Bronchial epithelial cell (primary cell): ENCODE data around the gene COX6A2. TPM values are rescaled to one million over a fixed set of nuclear protein-coding genes. Genes with fewer than 3 reads are reported as not detected.

Source experiments
- DNase-seq: peaks from one replicate; pipeline ENCODE4 v3.0.0-alpha.2; 2010; ENCODE audit warnings: low read depth
- FAIRE-seq: peaks from 2 replicates; lab custom pipeline; 2011; peaks lifted over from hg19 to GRCh38; lab: Jason Lieb, UNC
- H3K27me3 ChIP-seq: 2 replicates; pipeline ENCODE4 v1.5.1; 2011; ENCODE audit warnings: low read length; ENCODE audit not compliant: control insufficient read depth, insufficient read depth
- H3K36me3 ChIP-seq: 2 replicates; pipeline ENCODE4 v1.5.1; 2011; ENCODE audit warnings: low read length; ENCODE audit not compliant: control insufficient read depth, insufficient read depth
- H3K4me3 ChIP-seq: 2 replicates; pipeline ENCODE4 v1.5.1; 2011; ENCODE audit warnings: mild to moderate bottlenecking, low read depth, low read length, control low read depth
- total RNA-seq: library from RNA; depleted of rRNA; stranded (reverse); fragments of >200 nt; gene quantifications from 2 replicates; pipeline ENCODE4 v1.2.1, GENCODE V29; 2014
- TF ChIP-seq, protein P1 (sequence below): IDR thresholded peaks from 2 replicates; pipeline ENCODE4 v1.5.1; 2011; ENCODE audit warnings: mild to moderate bottlenecking, moderate library complexity, low read length, control low read depth, inconsistent platforms; ENCODE audit not compliant: insufficient read depth, severe bottlenecking

The COX6A2 gene
- total RNA-seq, 1 donor from 2014 or later = not detected

DNA sequence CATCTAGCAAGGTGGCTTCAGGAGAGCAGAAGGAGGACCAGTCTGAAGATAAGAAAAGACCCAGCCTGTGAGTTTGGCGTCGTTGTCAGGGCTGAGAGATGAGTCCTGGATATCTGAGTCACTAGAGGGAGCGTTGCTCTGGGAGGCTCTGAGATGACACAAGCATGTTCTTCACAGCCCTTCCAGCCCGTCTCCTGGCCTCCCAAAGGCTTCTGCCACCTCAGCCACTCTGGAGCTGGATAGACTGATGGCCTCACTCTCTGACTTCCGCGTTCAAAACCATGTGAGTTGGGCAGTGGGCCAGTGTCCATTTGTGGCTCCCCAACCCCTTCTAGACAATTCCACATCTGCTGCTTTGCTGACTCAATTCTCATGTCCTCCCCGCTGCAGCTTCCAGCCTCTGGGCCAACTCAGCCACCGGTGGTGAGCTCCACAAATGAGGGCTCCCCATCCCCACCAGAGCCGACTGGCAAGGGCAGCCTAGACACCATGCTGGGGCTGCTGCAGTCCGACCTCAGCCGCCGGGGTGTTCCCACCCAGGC lies 46.1 kb upstream of the COX6A2 start:
- no peaks in the 10 kb centered on the region for H3K27me3 ChIP-seq
- H3K36me3 ChIP-seq = peaks cover 23% of the 10 kb centered on the region
- FAIRE-seq (no peak), DNase-seq (no peak)
- H3K4me3 ChIP-seq = no peak overlapping the region
- TF ChIP-seq, protein P1, sequence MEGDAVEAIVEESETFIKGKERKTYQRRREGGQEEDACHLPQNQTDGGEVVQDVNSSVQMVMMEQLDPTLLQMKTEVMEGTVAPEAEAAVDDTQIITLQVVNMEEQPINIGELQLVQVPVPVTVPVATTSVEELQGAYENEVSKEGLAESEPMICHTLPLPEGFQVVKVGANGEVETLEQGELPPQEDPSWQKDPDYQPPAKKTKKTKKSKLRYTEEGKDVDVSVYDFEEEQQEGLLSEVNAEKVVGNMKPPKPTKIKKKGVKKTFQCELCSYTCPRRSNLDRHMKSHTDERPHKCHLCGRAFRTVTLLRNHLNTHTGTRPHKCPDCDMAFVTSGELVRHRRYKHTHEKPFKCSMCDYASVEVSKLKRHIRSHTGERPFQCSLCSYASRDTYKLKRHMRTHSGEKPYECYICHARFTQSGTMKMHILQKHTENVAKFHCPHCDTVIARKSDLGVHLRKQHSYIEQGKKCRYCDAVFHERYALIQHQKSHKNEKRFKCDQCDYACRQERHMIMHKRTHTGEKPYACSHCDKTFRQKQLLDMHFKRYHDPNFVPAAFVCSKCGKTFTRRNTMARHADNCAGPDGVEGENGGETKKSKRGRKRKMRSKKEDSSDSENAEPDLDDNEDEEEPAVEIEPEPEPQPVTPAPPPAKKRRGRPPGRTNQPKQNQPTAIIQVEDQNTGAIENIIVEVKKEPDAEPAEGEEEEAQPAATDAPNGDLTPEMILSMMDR = no peak

DNA sequence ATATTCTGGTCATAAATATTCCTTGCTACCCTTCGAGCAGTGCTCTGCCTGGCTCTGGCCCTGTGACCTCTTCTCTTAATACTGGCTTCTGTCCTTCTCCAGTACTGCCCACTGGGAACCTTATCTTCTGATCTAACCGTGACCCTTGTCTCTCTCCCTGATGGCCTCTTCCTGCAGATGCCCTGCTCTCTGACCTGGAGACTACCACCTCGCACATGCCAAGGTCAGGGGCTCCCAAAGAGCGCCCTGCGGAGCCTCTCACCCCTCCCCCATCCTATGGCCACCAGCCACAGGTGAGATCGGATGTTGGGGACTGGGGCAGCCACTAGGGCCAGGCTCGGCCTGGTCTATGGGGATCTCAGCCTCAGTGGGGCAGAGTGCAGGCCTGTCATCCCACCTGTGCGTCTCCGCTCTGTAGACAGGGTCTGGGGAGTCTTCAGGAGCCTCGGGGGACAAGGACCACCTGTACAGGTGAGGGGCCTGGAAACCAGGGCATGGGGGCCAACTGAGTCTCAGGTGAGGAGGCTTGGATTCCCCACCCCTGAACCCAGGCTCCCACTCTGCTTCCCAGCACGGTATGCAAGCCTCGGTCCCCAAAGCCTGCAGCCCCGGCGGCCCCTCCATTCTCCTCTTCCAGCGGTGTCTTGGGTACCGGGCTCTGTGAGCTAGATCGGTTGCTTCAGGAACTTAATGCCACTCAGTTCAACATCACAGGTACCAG lies 45.3 kb upstream of the COX6A2 start:
- Histone ChIP-seq H3K4me3 (no peak overlapping the region), H3K27me3 (no peaks in the 10 kb centered on the region), H3K36me3 (peaks cover 23% of the 10 kb centered on the region)
- FAIRE-seq = no peak
- no peak for DNase-seq
- TF ChIP-seq, protein P1 = no peak

DNA sequence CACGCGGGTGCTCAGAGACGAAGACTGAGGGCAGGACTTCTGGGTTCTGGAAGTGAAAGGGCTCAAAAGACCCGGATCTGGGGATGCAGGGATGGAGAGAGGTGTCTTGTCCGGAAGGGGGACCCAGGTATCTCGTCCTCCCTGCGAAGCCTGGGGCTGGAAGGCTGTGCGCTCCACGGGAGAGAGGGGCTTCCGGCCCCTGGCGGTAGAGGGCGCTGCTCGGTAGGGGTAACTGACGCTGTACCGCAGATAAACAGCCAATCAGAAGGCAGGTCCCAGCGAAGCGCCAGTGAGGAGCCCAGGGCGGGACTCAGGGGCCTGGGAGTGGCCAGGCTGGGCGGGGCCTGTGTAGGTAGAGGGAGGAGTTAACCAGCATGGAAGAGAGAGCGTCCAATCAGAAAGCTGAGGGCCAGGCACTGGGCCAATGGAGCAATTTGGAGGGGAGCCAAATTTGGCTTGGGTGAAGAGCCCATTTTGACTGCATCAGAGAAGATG lies 44.6 kb upstream of the COX6A2 start:
- FAIRE-seq (peak; percentile 64), DNase-seq (peak; percentile 80)
- TF ChIP-seq, protein P1 = peak; percentile 76
- H3K36me3 ChIP-seq = peaks cover 20% of the 10 kb centered on the region
- no peaks in the 10 kb centered on the region for H3K27me3 ChIP-seq
- H3K4me3 ChIP-seq = peak overlapping the region; percentile 69

DNA sequence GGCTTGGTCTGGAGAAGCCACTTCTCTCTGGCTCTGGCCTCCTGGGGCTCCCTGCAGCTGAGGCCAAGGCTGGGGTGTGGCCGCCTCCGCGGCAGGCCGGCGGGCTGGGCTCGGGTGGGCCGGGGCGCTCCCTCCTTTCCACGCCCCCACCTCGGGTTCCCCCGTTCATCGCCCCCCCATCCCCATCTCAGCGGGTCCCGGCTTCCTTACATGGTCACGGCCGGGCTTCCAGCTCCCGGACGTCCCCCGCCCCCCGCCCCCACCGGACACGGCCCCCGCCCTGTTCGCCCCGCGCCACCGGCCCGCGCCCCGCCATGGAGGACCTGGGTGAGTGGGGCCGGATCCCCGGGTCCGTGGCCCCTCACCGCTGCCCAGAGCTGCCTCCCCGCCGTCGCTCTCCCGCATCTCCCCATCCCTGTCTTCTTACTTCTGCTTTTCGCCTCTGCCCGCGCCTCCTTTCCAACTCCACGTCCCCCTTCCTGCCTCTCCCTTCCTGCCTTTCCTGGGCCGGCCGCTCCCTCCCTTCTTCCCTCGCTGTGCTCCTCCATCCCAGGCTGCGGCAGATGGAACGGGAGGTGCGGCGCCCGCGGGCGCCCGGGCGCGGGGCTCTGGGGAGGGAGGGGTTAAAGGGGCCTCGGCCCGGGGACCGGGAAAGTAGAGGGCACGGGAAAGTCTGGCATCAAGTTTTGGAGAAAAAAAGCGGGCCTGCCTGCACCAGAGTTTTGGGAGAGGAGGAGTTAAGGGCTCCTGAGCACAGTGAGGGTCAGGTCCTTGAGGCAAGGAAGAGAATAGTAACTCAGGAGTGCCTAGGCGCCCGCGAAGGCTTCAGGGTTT lies 43.9 kb upstream of the COX6A2 start, which contains the start of gene TGFB1I1:
TSS of gene TGFB1I1 (plus strand) at position 278 of the 834 bp plus-strand sequence. CDS start at position 315, 37 bp downstream.
- TF ChIP-seq, protein P1 = no peak

DNA sequence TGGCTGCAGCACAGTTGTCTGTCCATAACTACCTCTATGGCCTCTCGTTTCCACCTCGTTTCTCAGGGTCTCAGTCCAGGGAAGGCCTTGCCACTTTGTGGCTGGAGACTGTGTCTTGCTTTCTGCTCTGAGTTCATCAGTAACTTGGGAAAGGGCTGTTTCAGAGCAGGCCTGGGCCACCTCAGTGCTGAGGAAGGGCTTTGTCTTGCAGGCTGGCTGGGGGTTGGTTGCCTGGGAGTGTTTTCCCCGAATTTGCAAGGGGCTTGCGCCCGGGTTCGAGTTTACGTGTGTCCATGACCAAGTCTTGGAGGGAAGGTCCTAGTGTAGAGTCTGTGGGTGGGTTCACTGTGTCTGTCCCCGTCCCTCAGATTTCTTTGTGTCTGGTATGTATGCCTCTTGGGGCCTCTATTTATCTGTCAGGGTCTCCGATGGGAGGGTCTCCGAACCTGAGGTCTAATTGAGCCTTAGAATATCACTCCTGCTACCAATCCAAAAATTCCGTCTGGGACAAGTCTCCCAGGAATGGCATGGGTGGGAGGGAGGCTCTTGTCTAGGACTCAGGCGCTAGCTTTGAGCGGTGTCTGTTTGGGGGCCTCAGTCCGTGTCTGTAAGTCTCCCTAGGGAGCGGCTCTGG lies 43.2 kb upstream of the COX6A2 start:
- no peak for FAIRE-seq
- TF ChIP-seq, protein P1 = no peak
- no peak for DNase-seq
- H3K36me3 ChIP-seq = peaks cover 16% of the 10 kb centered on the region
- no peaks in the 10 kb centered on the region for H3K27me3 ChIP-seq
- peak overlapping the region; percentile 69 for H3K4me3 ChIP-seq

More for the DNA sequence above, 43.9 kb upstream of the COX6A2 start, which contains the start of gene TGFB1I1:
- Histone ChIP-seq H3K27me3 (no peaks in the 10 kb centered on the region), H3K4me3 (peak within 1 kb of the TSS; percentile 69), H3K36me3 (peaks cover 16% of the 10 kb centered on the region)
- no peak for FAIRE-seq
- DNase-seq = peak; percentile 32
